BJ (cell line): ENCODE measurements around the gene ADGRG3. TPM values are rescaled to one million over a fixed set of nuclear protein-coding genes. Genes with fewer than 3 reads are reported as not detected.

ENCODE experiments used
- CTCF ChIA-PET: fragments of 350-600 bp; formaldehyde crosslinking; extraction: SDS; loops from one replicate; lab custom pipeline; 2021; ENCODE audit warnings: antibody characterized with exemption, inconsistent platforms; lab: Yijun Ruan, JAX
- POLR2A ChIA-PET: fragments of 300-600 bp; sonication (Branson Sonifier 250); formaldehyde crosslinking; extraction: SDS; loops from one replicate; lab custom pipeline; 2021; ENCODE audit warnings: antibody characterized with exemption; lab: Charles Lee
- DNase-seq: peaks from one replicate; pipeline ENCODE4 v3.0.0-alpha.2; 2011; ENCODE audit warnings: low read depth
- H3K27me3 ChIP-seq: 2 replicates; pipeline ENCODE4 v1.6.0; 2011; ENCODE audit warnings: low read length; ENCODE audit not compliant: control insufficient read depth, insufficient read depth
- H3K36me3 ChIP-seq: 2 replicates; pipeline ENCODE4 v1.5.1; 2011; ENCODE audit warnings: low read length; ENCODE audit not compliant: control insufficient read depth, insufficient read depth
- H3K4me3 ChIP-seq: 2 replicates; pipeline ENCODE4 v1.5.1; 2011; ENCODE audit warnings: low read depth, mild to moderate bottlenecking, control low read depth, low read length
- polyA plus RNA-seq: library from polyadenylated mRNA; depleted of rRNA; stranded (reverse); fragments of >200 nt; gene quantifications from 2 replicates; pipeline ENCODE4 v1.2.3, GENCODE V29; 2011
- TF ChIP-seq, protein P1 (sequence below): IDR thresholded peaks from 2 replicates; pipeline ENCODE4 v1.5.1; 2011; ENCODE audit warnings: low read depth, mild to moderate bottlenecking, control low read depth, inconsistent platforms, low read length, moderate library complexity; ENCODE audit not compliant: insufficient read depth

The ADGRG3 gene
- polyA plus RNA-seq, 1 experiment, result not detected

DNA sequence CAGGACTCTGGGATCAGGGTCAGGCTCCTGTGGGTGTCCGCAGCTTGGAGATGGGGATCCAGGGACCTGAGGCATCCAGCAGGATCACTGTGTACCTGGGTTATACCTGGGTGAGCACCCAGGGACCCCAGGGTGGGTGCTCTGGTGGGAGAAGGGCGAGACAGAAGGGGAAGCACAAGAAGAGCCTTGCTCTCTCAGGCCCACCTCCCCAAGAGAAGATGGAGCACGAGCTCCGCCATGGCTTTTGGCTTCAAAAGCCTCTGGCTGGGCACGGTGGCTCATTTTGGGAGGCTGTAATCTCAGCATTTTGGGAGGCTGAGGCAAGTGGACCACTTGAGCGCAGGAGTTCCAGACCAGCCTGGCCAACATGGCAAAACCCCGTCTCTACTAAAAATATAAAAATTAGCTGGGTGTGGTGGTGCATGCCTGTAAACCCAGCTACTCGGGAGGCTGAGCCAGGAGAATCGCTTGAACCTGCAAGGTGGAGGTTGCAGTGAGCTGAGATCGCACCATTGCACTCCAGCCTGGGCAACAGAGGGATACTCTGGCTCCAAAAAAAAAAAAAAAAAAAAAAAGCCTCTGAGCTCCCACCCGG, 35.4 kb downstream of the ADGRG3 start:
- no peak for DNase-seq
- Histone ChIP-seq H3K4me3 (no peak overlapping the region), H3K27me3 (peaks cover 8% of the 10 kb centered on the region), H3K36me3 (no peaks in the 10 kb centered on the region)
- ChIA-PET POLR2A (no interaction called here), CTCF (no interaction called here)
- TF ChIP-seq, protein P1, sequence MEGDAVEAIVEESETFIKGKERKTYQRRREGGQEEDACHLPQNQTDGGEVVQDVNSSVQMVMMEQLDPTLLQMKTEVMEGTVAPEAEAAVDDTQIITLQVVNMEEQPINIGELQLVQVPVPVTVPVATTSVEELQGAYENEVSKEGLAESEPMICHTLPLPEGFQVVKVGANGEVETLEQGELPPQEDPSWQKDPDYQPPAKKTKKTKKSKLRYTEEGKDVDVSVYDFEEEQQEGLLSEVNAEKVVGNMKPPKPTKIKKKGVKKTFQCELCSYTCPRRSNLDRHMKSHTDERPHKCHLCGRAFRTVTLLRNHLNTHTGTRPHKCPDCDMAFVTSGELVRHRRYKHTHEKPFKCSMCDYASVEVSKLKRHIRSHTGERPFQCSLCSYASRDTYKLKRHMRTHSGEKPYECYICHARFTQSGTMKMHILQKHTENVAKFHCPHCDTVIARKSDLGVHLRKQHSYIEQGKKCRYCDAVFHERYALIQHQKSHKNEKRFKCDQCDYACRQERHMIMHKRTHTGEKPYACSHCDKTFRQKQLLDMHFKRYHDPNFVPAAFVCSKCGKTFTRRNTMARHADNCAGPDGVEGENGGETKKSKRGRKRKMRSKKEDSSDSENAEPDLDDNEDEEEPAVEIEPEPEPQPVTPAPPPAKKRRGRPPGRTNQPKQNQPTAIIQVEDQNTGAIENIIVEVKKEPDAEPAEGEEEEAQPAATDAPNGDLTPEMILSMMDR, result no peak

DNA sequence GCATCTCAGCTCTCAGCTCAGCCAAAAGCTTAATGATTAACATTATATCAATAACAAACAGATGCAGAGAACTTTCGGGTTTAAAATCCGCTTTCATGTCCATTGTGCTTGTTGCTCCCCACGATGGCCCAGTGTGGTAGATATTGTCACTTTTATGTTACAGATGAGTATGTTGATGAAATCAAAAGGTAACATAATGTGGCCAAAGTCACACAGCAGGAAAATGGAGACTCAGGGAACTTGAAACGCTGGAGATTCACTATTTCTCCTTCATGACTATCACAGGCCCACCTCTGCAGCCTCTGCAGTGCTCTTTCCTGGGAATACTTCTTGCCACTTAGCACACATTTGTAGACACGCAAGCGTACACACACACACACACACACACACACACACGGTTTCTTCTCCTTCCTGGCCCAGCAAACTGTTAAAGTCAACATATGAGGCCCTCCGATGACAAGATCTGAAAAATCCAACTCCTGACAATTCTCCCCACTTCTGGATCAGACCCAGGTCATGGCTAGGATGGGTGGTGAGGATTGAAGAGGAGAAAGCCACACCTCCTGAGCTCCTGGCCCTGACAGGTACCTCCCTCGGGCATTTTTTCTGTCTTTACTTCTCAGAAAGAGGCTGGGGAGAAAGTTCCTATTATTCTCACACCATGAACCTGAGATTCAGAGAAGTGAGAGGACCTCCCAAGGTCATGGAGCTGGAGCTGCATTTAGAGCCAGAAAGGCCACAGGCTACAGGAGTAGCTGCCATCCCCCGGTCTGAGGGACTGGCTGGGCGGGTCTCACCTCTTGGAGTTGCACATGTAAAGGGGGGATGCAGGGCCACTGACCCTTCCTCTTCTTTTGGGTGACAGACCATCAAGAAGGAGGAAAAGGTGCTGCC, 36.2 kb downstream of the ADGRG3 start:
- TF ChIP-seq, protein P1, result no peak
- Histone ChIP-seq H3K4me3 (no peak overlapping the region), H3K27me3 (peaks cover 8% of the 10 kb centered on the region), H3K36me3 (no peaks in the 10 kb centered on the region)
- no peak for DNase-seq
- POLR2A ChIA-PET, result no interaction called here
- CTCF ChIA-PET, result no interaction called here

DNA sequence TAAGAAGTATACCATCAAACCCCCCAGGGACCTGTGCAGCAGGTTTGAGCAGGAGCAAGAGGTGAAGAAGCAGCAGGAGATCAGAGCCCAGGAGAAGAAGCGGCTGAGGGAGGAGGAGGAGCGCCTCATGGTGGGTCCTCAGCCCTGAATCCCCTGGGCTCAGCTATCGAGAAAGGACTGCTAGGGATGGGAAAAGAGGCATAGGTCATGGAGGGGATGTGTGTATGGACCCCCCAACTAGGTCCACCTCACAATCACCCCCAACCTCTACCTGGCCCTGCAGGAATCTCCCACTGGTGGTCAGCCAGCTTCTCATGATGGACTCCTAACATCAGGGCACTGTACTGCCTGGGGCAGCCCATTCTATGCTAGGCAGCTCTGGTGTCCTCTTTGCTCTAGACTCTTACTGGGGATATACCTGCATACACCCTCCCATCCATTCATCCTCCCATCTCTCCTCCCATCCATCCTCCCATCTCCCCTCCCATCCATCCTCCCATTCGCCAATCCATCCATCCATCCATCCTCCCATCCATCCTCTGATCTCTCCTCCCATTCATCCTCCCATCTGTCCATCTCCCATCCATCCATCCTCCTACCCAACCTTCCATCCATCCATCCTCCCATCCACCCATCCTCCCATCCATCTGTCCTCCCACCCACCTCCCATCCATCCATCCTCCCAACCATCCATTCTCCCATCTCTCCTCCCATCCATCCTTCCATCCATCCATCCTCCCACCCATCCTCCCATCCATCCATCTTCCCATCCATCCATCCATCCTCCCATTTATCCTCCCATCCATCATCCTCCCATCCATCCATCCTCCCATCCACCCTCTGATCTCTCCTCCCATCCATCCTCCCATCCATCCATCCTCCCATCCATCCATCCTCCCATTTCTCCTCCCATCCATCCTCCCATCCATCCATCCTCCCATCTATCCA, 37.1 kb downstream of the ADGRG3 start:
- ChIA-PET POLR2A (no interaction called here), CTCF (no interaction called here)
- Histone ChIP-seq H3K36me3 (no peaks in the 10 kb centered on the region), H3K4me3 (no peak overlapping the region), H3K27me3 (peaks cover 6% of the 10 kb centered on the region)
- DNase-seq, result no peak
- TF ChIP-seq, protein P1, result no peak

DNA sequence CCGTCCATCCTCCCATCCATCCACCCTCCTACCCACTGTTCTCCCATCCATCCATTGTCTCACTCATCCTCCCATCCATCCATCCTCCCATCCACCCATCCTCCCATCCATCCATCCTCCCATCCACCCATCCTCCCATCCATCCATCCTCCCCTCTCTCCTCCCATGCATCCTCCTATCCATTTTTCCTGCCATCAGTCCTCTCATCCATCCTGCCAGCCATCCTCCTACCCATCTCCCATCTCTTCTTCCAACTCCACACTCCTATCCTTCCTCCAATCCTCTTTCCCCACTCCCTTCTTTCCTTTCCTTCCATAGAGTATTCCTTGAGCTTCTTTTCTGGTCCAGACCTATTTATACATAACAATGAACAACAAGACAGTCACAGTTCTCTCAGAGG, 38.6 kb downstream of the ADGRG3 start:
- POLR2A ChIA-PET, result no interaction called here
- Histone ChIP-seq H3K4me3 (no peak overlapping the region), H3K36me3 (no peaks in the 10 kb centered on the region), H3K27me3 (peaks cover 13% of the 10 kb centered on the region)
- TF ChIP-seq, protein P1, result no peak
- CTCF ChIA-PET, result interaction anchor here (0.6 kb wide), 1 partner anchor 614 kb away, joined by 4 read pairs; no protein-coding TSS in a partner anchor
- DNase-seq, result no peak
